Skeletal muscle cell (primary cell): ENCODE data around the gene TNFAIP2.
A peak's percentile ranks its signal among the peaks of the same experiment; 100 is the strongest.

Source experiments
- DNase-seq: peaks from one replicate; pipeline ENCODE4 v3.0.0-alpha.2; 2010; ENCODE audit warnings: low read depth
- H3K4me3 ChIP-seq: 2 replicates; pipeline ENCODE4 v1.5.1; 2011; ENCODE audit warnings: low read depth, mild to moderate bottlenecking, control low read depth, low read length, moderate library complexity

The TNFAIP2 gene

DNA sequence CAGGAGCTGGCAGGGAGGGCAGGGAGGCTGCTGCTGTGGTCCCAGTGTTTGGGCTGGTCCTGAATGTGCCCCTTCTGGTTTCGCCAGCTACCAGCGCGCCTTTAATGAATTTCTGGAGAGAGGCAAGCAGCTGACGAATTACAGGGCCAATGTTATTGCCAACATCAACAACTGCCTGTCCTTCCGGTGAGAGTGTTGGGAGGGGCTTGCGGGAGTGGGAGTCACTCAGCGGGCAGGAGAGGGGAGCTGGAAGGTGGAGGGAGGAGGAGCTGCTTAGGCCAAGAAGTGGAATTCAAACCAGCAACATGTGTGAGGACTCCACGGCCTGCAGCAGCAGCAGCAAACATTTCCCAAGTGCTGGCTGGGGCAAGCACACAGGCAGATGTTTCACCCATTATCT lies 7.7 kb downstream of the TNFAIP2 start:
- no peak overlapping the region for H3K4me3 ChIP-seq
- peak; percentile 69 for DNase-seq

- H3K4me3 ChIP-seq: no peak overlapping the region
- no peak for DNase-seq
These were observed 8.3 kb downstream of the TNFAIP2 start for GRCh38 chr14:103131580-103131979.

DNA sequence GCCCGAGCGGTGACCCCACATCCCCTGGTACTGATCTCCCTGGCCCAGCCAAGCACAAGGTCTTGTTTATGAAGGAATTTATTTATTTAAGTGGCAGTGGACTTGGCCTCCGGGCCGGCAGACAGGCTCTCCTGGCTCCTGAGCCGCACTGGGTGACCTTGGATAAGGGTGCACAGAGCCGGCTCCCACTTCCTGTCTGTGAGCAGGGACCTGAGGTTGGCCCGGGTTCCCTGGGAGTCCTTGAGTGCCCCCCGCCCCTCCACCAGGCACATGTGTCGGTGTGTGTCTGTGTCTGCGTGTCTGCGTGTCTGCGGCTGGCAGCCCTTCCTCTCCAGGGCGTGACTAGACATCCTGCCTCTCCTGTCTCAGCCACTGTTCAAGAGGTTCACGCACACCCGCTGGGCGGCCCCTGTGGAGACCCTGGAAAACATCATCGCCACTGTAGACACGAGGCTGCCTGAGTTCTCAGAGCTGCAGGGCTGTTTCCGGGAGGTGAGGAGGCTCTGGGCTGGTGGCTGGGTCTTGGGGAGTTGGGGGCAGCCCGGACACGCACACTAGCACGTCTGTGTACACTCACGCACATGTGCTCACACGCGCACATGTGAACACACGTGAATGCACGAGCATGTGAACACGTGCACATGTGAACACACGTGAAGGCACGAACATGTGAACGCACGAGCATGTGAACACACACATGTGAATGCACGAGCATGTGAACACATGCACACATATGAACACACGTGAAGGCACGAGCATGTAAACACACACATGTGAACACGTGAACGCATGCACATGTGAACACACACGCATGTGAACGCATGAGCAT lies 9.3 kb downstream of the TNFAIP2 start:
- H3K4me3 ChIP-seq: no peak overlapping the region
- DNase-seq: no peak

DNA sequence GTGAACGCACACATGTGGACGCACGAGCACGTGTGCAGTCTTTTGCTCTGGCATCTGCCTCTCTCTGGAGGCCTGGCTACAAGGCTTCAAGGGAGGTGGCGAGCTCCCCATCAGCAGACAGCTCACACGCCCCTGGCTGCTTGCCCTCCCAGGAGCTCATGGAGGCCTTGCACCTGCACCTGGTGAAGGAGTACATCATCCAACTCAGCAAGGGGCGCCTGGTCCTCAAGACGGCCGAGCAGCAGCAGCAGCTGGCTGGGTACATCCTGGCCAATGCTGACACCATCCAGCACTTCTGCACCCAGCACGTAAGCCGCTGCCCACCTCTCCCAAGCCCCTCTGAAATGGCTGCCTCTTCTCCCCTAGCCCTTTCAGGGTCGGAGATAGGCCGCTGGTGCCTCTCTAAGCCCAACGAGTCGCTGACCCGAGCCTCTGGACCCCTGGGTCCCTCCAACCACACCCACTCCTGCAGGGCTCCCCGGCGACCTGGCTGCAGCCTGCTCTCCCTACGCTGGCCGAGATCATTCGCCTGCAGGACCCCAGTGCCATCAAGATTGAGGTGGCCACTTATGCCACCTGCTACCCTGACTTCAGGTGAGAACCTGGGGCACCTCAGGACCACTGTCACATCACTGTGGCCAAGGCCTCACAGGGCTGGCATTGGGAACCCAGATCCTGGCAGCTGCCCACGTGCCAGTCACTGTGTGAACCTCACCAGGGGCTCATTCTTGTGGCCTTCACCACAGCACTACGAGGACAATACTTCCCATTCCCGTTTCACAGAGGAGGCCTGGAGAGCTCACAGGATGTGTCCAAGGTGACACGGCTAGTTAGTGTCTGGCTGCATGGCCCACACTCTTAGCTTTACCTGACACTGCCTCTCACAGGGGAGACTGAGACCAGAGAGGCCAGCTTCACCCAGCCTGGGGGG lies 10.2 kb downstream of the TNFAIP2 start:
- no peak for DNase-seq
- H3K4me3 ChIP-seq: no peak overlapping the region

DNA sequence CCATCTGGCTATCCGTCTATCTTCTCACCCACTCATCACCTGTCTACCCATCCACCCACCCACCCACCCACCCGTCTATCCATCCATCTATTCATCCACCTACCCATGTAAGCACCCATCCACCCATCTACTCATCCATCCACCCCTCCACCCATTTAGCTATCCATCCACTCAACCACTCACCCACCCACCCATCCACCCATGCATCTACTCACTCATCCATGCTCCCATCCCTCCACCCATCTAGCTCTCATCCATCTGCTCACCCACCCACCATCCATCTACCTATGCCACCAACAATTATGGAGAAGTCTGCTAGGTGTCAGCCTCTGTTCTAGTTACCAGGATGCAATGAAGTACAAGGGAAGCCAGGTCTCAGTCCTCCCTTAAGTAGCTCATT lies 11.1 kb downstream of the TNFAIP2 start:
- H3K4me3 ChIP-seq: no peak overlapping the region
- no peak for DNase-seq

- no peak for DNase-seq
- no peak overlapping the region for H3K4me3 ChIP-seq
These were observed 11.7 kb downstream of the TNFAIP2 start for GRCh38 chr14:103134919-103135318.

- no peak overlapping the region for H3K4me3 ChIP-seq
- DNase-seq: no peak
These were observed 12.3 kb downstream of the TNFAIP2 start for GRCh38 chr14:103135333-103136260.

DNA sequence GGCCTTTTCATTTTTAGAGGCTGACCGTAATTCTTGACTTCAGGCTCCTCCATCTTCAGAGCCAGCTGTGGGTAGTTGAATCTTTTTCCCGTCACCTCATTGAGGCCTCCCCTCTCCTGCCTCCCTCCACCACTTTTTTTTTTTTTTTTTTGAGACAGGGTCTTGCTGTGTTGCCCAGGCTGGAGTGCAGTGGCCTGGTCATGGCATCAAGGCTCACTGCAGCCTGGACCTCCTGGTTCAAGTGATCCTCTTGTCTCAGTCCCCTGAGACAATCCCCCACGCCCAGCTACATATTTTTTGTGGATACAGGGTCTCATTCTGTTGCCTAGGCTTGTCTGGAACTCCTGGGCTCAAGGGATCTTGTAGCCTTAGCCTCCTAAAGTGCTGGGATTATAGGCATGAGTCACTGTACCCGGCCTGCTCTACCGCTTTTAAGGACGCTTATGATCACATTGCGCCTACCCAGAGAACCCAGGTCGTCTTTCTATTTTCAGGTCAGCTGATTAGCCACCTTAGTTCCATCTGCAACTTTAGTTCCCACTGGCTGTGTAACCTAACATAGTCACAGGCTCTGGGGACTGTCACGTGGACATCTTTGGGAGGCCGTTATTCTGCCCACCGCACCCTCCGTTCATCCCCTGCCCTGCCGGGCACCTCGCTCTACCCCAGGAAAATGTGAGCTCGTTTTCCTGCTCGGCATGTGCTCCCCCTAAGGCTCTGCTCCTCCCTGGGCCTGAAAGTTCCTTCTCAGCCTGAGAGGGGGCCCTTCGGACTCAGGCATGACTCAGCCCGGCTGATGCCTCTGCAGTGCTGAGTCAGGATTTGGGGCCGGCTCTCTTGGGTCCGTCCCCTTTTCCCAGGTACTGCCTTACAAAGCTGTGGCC lies 13.4 kb downstream of the TNFAIP2 start:
- DNase-seq: peak; percentile 25
- no peak overlapping the region for H3K4me3 ChIP-seq

GRCh38 chr14:103137689-103138300 lies 14.5 kb downstream of the TNFAIP2 start:
- DNase-seq: no peak
- H3K4me3 ChIP-seq: no peak overlapping the region

DNA sequence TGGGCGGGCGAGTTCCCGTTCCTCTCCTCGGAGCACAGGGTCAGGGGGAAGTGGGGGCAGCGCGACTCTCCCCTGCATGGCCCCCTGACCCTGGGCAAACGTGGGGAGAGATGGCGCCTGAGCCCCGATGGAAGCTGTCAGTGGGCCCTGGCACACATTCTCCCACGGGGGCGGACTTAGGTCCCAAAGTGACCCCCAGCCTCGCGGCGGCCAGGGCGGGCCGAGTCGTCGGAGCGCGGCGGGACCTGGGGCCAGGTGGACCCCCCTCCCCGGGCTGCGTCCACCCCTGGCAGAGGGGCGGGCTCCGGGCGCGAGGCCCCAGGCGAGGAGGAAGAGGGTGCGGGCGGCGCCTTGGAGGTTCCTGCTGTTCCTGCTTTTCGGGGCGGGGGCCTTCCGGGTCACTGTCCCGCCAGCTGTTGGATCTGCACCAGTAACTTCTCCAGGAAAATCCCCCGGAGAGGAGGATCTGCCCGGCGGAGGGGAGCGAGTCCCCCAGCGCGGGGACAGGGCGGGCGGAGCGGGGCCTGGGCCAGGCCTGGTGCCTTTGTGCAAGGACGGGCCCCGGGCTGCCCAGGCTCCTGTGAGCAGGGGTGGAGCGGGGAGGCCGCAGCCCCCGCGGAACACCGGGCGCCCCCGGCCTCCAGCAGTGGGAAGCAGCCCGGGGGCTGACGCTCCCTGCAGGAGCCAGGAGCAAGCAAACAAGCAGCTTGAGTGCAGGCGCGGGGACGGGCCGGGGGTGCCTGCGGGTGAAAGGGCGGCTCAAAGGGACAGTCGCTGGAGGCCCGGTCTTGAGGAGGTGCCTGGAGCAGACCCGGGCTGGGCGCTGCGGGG lies 15.3 kb downstream of the TNFAIP2 start:
- no peak overlapping the region for H3K4me3 ChIP-seq
- no peak for DNase-seq

DNA sequence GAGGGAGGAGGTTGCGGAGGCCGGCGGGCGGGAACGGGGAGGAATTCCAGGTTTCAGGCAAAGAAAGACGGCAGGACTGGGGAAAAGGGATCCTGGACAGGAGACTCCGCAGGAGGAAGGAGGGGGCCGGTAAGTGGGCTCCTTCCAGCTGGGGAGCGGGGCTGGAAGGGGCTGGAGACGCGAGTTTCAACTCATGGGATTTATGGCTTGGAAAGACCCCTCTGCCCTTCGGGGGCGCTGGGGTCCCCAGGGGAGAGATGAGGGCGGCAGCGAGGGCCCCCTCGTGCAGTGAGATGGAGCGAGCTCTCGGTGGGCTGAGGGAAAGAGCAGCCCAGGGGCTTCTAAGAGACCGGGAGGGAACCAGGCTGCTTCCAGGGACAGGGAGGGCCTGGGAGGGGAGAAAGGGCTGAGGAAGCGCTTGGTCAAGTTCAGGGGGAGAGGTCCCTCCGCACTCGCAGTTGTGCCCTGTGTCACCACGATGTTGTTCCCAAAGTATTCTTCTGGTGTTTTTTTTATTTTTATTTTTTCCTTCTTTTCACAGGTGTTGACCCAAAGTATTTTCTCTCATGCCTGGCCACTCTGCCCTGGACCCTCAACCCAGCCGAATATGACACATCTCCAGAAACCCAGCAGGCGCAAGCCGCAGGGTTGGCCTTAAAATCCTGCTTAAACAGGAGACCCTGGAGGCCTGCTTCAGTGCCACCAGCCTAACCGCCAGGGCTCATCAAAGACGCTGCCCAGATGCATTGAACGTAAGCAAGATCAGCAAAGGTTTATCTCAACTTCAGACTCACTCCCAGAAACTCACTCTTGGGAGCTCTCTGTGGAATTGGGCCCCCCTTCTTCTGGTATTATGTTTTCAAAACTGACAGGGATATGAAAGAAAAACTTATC lies 16.1 kb downstream of the TNFAIP2 start:
- no peak overlapping the region for H3K4me3 ChIP-seq

GRCh38 chr14:103140316-103141109 lies 17.3 kb downstream of the TNFAIP2 start:
- no peak overlapping the region for H3K4me3 ChIP-seq
- DNase-seq: no peak

More for the DNA sequence above, 16.1 kb downstream of the TNFAIP2 start:
- DNase-seq: no peak

DNA sequence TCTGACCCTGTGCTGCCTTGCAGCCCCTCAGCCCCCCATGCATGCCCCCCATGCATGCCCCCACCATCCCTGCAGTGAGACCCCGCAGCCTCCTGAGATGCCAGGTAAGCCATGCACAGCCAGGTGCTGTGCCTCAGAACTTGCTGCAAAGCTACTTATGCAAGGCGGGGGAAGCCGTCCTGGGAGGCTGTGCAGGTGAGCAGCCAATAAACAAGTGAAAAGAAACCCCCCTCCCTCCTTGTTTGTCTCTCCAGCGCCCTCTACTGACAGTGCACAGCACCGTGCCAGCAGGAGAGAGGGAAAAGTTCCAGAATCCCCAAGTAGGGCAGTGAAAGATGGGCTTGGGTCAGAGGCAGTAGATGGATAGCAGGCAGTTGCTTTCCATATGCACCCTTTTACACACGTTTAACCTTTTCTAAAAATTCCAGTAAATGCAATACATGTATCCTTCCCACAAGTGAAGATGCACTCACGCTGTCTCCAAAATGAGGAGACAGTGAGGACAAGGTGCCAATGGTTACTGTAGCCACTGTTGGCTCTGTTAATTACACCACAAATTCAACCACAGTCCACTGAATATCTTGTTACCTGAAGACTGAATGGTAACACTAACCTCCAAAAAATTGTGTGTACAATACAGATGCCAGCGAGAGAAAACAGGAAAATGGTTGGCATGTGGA lies 18.0 kb downstream of the TNFAIP2 start:
- no peak overlapping the region for H3K4me3 ChIP-seq
- no peak for DNase-seq

- no peak overlapping the region for H3K4me3 ChIP-seq
- DNase-seq: no peak
These were observed 18.8 kb downstream of the TNFAIP2 start for GRCh38 chr14:103142026-103142425.

GRCh38 chr14:103142721-103143302 lies 19.6 kb downstream of the TNFAIP2 start:
- no peak for DNase-seq
- H3K4me3 ChIP-seq: no peak overlapping the region
